PC-9 (cell line): ENCODE data around the gene SUSD3.

ENCODE experiments used
- EZH2 ChIP-seq: fragments of 200-600 bp; sonication (generic); IDR thresholded peaks from 2 replicates; pipeline ENCODE4 v1.8.0; 2017; ENCODE audit warnings: antibody characterized with exemption, low read depth
- TF ChIP-seq, protein P1 (sequence below): fragments of 200-600 bp; sonication (generic); conservative IDR thresholded peaks from 2 replicates; pipeline ENCODE4 v1.6.1; 2017; ENCODE audit warnings: mixed run types, antibody characterized with exemption, mild to moderate bottlenecking, moderate library complexity

DNA sequence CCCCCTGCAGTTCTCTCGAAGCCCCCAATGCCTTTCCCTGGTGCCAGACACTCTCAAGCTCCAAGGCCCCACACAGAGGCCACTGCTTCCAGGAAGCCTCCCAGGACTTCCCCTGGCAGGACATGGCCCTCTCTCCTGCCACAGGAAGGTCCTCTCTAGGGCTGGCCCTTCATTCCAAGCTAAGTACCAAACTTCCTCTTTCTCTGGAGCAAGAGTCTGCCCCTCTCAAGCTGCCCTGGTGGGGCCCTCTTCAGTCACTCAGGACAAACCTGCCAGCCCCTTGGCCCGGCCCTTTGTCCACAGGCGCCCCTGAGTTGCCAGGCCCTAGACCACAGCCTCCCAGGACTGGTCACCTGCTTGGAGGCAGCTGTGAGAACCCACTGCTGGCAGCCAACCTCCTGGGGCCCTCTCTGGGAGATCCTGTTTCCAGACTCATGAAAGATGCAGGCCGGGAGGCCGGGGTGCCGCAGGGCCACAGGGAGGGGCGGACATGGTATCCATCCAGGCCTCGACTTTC, 69.0 kb downstream of the SUSD3 start:
- TF ChIP-seq, protein P1, sequence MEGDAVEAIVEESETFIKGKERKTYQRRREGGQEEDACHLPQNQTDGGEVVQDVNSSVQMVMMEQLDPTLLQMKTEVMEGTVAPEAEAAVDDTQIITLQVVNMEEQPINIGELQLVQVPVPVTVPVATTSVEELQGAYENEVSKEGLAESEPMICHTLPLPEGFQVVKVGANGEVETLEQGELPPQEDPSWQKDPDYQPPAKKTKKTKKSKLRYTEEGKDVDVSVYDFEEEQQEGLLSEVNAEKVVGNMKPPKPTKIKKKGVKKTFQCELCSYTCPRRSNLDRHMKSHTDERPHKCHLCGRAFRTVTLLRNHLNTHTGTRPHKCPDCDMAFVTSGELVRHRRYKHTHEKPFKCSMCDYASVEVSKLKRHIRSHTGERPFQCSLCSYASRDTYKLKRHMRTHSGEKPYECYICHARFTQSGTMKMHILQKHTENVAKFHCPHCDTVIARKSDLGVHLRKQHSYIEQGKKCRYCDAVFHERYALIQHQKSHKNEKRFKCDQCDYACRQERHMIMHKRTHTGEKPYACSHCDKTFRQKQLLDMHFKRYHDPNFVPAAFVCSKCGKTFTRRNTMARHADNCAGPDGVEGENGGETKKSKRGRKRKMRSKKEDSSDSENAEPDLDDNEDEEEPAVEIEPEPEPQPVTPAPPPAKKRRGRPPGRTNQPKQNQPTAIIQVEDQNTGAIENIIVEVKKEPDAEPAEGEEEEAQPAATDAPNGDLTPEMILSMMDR, result no peak
- TF ChIP-seq EZH2, result no peak
